HG03575 (cell line): Measurements from ENCODE around the gene KRT6A.

Source experiments
- ATAC-seq: cut with Tn5 transposase; IDR thresholded peaks from one replicate; pipeline ENCODE4 v1.9.1; 2021; ENCODE audit not compliant: unreplicated experiment, insufficient number of reproducible peaks, low FRiP score; ENCODE audit errors: extremely low read depth

Gene KRT6A

DNA sequence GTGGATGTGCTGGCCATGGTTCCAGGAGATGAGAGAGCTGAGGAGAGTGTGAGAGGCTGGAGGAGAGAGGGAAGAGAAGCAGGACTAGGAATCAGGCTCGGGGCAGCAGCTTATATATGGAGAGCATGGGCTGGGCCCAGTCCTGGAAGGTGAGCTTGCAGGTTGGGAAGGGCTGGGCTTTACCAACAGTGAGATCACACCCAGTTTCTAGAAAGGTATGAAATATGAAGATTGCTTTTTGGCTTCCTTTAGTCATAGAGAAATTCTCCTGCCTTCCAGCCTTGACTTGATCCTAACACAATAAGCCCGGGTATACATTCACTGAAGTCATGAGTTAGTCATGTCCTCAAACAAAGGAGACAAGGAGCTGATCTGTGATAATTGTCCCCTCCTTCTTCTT is at the start of gene KRT6A:
KRT6A (minus strand) TSS at position 86 of the 400 bp plus-strand sequence; CDS start at position 17, 69 bp downstream.
- no peak for ATAC-seq

DNA sequence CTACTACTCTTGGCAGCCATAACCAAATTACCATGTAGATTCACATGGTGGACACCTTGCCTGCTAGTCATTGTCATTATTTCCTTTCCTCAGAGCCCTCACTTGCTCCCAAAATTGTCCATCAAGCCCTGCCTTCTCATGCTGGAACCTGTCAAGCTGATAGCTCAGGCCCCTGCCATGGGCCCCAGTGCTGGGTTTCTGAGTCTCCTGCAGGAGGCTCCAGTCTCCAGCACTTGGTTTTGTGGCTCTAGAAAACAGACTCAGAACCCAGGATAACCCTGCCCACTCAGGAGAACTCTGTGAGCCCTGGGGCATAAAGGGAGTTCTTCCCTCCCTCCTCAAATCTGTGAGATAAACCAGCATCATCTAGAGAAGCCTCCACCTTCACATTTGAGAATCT is 49.1 kb upstream of the KRT6A start:
- ATAC-seq: no peak

DNA sequence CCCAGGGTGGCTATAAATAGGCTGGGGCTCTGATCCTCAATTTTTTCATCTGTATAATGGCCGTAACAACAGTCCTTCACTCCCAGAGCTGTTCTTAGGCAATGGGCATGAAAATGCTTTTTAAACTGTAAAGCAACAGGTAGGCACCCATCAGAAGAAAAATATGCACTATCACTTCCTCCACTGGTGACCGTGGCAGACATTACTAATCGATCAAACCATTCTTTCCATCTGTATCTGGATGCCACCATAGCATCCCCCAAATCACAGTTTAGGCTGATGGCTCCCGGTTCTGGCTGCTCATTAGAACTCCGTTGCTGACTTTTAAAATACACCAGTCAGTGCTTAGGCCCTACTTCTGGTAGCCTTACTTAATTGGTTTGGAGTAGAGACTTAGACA is 48.7 kb upstream of the KRT6A start:
- no peak for ATAC-seq

DNA sequence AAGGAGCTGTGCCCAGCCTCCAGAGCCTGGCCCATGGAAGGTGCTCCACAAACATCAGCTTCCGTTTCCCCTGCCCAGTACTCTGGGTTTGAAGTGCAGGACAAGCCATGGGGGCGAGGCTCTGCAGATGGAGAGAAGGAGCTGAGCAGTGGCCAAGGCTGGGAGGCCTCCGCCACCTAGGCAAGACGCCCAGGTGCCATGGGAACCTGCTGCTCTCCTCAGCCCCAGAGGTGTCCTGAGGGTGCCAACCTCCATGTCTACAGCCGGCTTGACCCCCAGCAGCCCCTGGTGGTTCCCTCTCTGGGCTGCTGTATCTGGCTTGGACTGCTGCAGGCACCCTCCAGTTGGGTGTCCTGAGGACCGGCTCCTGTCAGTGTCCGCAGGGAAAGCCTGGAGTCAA is 47.5 kb upstream of the KRT6A start:
- no peak for ATAC-seq

DNA sequence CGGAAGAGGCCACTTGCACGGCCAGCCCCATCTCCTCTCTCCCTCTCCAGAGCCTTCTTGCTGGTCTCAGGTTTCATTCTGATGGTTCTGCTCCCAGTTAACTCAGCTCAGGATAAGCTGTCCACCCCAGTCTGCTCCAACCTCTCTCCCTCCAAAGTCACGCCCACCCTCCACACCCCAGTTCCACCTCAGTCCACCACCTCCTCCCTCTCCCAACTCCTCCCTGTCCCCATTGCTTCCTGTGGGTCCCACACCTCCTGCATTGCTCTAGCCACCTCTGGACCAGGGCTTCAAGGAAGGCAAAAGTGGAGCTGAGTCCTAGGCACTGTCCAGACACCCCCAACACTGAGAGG is 46.7 kb upstream of the KRT6A start:
- ATAC-seq: no peak

DNA sequence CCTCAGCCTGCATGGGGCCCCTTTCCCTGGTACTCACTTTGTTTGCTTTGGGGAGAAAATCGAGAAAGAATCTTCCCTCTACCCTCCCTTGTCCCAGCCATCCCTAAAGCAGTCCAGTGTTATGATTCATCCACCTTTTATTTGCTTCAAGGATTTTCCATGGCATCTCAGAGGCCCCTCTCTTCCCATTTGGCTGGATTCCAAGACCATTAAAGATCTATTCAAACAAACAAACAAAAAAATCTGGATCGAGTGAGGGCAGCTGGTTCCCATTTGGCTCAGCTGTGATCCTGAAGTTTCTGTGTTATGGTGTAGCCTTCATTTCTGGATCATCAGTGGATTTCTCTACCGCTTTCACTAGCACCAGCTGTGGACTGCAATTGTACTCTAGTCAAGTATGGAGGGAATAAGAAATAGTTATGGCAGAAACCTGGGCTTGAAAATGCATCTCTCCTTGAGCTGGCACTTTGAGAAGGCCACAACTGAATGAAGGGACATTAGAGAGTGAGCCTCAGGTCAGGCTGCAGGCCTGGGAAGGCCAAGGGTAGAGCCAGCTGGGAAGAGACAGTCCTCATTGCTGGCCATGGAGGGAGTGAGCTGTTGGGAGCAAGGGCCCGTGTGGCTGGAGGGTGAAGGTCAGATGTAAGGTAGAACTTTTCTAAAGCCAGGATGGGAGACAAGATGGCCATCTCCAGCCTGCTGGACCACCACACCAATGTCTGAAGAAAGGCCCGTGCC is 46.2 kb upstream of the KRT6A start:
- no peak for ATAC-seq

DNA sequence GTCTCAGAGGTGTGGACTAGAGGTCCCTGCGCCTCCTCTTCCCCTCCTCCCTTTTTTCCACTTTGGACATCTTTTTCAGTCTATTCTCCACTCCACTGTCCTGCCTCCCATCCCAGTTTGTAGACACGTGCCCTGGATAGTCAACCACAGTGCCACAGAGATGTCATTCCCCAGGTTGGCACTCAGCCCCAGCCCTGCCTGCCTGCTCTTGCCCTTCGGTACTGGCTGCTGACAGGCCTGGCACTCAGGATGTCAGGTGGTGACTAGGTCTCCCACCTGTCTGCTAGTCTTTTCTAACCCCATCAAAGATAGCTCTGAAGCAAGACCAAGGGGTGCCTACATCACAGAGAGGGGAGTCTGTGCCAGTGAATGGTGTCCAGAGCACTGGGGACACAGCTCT is 44.0 kb upstream of the KRT6A start:
- ATAC-seq: no peak

DNA sequence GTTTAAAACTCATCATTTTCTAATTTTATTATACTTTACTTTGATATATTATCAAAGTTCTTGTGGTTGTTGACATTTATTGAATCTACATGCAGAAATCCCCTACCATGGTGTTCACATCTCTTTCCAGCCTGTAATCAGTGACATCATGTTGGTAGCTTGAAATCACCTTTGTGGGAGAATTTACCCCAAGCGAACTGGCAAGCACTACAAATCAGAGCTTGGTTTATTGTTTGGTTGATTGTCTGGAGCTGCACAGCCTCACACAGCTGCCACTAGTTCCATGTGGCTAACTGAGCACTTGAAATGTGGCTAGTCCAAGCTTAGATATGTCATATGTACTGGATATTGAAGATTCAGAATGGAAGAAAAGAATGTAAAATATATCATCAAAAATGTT is 42.5 kb upstream of the KRT6A start:
- no peak for ATAC-seq

DNA sequence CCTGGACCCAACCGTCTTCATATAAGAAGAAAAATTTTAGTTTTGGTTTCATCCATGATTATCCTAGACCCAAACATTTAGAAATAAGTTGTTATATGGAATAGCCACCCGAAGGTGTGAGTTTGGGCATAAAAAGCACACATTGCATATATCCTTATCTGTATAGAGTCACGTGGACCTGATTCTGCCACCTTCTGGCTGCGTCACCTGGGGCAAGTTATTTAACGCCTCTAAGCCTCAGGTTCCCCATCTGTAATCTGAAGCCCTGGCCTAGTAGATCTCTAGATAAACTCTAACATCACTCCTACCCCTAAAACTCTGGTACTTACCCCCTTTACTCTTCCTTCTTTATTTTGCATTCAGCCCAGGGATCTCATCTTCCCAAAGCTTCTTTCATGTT is 41.4 kb upstream of the KRT6A start:
- ATAC-seq: no peak

DNA sequence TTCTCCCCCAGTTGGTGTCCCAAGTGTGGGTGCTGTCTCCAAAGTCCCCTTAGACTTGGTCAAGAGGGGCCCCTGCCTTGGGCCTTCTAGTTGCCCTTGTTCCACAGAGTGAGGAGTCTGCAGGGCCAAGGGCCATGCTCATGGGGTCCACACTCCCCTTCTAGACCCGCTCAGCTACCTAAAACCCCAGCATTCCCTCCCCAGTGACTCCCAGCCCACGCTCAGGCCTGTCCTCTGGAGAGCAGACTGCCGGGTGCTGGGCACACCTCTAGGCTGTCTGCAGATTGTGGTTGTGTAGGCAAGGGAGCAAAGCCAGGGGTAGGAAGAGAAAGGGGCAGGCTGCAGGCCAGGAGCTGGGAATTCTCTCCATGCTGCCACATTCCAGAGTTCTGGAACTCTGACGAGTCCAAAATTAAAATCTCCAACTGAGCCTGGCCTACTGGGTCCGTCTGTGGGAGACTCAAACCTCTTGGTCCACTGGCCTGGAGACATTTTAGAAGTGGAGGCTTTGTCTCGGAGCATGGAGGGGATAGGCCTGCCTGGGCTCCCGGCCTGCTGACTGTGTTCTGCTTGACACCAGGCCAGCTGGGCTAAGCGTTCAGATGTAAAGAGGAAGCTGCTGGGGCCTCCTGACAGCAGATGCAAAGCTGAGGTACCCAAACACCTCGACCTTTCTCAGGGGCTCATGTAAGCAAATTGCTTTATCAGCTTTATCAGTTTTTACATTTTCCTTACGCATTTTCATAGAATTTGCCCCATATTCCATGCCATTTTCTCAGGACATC is 40.8 kb upstream of the KRT6A start:
- no peak for ATAC-seq

DNA sequence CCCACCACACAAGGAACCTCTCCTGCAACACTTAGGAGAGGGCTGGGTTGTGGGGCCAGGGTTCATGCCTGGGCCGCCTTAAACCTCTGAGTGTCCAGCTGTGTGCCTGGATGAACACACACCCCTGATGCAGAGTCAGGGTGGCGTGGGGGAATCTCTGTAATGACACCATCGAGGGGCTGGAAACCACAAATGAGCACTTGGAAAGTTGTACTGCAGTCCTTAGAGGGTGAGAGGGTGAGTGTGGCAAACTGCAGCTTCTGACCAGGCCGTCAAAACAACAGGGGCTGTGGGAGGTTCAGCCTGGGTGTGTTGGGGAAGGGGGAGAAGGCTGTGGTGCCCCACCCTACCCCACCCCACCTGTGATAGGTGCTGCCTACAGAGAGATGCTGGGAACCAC is 39.6 kb upstream of the KRT6A start:
- no peak for ATAC-seq

DNA sequence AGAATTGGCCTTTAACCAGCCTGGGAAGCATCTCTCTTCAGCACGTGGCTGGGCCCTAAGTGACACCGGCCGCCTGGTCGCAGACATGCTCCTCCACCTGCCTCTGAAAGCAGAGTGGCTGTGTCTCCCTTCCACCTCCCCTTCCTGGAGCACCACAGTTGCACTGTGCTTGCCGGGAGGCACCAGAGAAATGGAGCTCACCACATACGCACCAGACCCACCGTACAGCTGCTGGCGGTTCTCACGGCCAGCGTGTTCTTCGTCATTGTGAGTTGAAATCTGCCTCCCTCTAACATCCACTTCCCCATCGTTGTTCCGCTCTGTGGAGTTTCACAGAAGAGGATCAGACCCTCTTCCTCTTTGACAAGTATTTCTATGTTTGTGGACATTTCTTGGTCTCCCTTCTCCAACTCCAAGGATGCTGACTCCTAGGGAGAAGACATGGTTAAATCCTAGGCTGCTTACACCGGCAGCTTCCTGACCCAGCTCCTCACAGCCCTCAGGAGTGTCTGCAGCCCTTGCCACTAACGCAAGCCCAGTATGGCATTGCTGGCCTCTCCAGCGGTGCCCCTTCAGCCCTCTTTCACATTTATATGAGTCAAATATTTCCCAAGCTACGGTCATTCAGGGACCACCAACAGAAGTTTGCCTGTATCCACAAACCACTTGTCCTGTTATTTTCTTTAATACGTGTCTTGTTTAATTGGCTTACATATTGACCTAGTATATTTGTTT is 38.7 kb upstream of the KRT6A start:
- no peak for ATAC-seq

DNA sequence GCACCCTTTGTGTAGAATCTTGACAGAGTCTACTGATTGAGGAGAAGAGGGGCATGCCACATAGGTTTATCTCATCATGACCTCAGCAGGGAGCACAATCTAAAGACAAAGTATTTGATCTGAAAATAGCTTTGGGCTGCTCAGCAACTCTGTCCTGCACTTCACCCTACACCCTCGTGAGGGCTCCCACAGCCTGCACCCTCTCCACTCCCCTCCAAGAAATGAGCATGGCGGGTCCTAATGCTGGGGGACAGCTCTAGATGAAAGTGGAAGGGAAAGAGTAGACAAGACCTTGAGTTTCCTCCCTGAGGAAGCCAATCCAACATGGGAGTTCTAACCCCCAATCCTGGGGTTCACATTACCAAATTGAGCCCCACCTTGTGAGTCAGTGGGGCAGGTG is 37.8 kb upstream of the KRT6A start:
- no peak for ATAC-seq

DNA sequence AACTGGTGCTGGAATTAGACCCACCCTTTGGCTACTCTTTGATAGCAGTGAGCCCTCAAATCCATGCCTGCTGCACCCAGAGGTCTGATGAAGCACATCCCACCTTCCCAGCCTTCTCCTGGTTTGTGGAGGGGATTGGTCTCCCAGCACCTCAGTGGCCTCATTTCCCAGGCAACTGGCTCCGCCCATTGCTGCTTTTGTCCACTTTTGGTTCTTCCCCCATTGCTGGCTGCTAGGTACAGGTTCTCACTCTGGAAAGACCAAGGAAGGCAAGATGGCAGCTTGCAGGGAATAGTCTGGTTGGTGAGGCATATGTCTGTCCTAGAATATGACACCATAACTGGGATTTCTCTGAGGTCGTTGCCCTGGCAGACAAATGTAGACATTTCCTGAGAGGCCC is 37.3 kb upstream of the KRT6A start:
- ATAC-seq: no peak

DNA sequence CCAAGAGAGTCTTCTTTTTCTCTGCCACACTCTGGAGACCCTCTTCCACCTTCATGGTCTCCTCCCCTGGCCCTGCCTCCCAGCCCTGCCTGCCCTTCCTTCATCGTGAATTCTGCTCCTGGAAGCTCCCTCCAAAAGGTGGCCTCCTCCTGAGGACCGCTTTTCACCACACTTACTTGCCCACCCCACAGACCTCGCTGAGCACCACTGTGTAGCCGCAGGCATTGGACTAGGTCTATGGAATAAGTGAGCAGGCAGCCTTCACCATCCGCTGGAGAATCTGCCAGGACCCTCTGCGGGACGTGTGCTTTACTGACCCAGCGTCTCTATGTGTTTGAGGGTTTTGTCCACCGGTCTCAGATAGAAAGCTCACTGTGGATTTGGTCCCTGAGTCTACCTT is 36.8 kb upstream of the KRT6A start:
- ATAC-seq: no peak

DNA sequence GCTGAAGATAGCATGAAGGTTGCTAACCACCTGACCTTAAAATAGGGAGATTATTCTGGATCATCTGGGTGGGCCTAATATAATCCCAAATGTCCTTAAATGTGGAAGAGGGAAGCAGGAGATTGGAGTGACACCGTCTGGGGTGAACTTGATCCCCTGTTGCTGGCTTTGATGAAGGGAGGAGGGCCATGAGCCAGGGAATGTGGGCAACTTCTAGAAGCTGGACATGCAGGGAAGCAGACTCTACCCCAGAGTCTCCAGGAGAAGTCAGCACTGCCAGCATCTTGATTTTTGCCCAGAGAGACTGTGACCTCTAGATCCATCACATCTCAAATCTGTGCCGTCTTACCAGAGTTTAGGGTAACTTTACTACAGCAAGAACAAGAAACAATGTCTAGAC is 36.4 kb upstream of the KRT6A start:
- no peak for ATAC-seq

DNA sequence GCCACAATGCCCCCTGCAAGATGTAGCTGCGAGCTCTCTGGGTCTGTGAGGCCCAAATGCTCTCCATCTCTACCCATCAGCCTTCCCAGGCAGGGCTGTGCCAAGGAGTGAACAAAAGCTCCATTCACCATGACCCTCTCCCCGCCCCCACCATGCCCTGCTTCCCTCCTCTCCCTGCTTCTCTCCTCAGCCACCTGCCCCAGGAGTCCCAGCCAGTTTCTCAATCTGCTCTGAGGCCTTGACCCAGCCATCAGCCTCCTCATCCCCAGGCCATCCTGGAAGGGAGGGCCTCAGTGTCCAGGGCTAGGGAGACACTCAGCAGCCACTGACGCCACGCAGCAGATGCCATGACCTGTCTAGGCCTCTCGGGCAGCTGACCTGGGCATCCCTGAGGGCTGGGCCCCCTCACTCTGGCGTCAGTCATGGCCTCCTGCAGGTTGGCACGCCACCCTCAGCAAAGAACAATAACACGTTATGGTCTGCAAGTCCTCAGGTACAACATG is 35.6 kb upstream of the KRT6A start:
- no peak for ATAC-seq

DNA sequence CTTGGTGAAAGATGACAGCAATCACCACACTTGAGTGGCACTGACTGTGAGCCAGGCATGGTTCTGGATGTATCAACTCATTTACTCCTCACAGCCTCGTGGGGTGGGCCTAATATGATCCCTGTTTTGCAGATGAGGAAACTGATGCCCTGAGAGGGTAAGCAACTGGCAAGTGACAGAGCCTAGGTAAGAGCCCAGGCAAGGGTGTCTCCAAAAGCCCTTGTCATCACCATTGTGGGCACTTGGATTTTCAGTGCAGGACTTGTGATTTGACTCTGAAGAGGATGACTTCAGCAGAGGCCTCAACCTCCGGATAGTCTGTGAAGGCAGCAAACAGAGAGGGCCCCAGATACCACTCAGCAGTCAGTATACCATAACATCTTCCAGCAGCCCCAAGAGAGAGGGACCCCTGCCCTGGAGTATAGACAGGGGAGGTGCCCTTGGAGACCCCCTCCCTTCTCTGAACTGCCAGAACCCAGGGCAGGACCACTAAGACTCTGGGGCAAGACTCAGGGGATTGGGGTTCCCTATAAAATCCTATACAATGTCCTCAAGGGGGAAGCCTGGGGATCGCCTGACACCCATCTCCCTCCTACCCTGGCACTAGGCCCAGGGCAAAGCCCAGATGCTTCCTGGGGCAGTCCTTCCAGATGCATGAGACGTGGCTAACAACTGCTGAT is 34.2 kb upstream of the KRT6A start:
- no peak for ATAC-seq

DNA sequence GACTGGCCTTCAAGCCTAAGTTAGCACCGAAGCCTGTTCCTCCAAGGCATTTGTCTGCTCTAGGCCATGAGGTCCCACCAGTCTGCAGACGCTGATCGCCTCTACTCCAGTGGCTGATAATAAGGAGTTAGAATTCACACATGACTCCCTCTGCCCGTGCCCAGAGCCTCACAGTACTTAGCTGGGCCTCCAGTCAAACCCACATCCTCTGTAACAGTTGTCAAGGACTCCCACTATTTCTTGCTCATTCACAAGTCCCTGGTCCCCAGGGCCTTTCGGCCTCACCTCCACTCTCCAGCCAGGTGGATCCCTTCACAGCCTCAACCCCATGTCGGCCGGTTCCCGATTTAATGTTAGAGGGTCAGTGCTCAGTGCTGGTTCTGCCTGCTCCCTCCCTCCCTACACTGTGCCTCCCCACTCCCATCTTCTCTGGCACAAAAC is 33.5 kb upstream of the KRT6A start:
- ATAC-seq: no peak
